Endothelial cell (in vitro differentiated cells): ENCODE measurements around the gene TKFC. TPM values are rescaled to one million over a fixed set of nuclear protein-coding genes. Genes with fewer than 3 reads are reported as not detected.

Experiments
- DNase-seq: peaks from one replicate; pipeline ENCODE4 v3.0.0; 2021; ENCODE audit warnings: low spot score
- H3K27ac Mint-ChIP-seq: one replicate; pipeline ENCODE4 v1.8.0; 2021; ENCODE audit warnings: mixed read lengths, inconsistent platforms; ENCODE audit not compliant: unreplicated experiment
- H3K27me3 Mint-ChIP-seq: one replicate; pipeline ENCODE4 v1.8.0; 2021; ENCODE audit warnings: mild to moderate bottlenecking, moderate library complexity, mixed read lengths, inconsistent platforms; ENCODE audit not compliant: unreplicated experiment
- H3K36me3 Mint-ChIP-seq: one replicate; pipeline ENCODE4 v1.8.0; 2021; ENCODE audit warnings: mild to moderate bottlenecking, low read depth, mixed read lengths, inconsistent platforms; ENCODE audit not compliant: unreplicated experiment
- H3K4me1 Mint-ChIP-seq: one replicate; pipeline ENCODE4 v1.8.0; 2021; ENCODE audit warnings: mild to moderate bottlenecking, mixed read lengths, inconsistent platforms; ENCODE audit not compliant: unreplicated experiment
- H3K4me3 Mint-ChIP-seq: one replicate; pipeline ENCODE4 v1.8.0; 2021; ENCODE audit warnings: mild to moderate bottlenecking, mixed read lengths, inconsistent platforms; ENCODE audit not compliant: unreplicated experiment
- H3K9me3 Mint-ChIP-seq: one replicate; pipeline ENCODE4 v1.8.0; 2021; ENCODE audit warnings: mixed read lengths, inconsistent platforms; ENCODE audit not compliant: unreplicated experiment
- CTCF ChIP-seq: fragments of 200-600 bp; sonication (generic); IDR thresholded peaks from one replicate; pipeline ENCODE4 v1.5.0; 2021; ENCODE audit warnings: antibody characterized with exemption; ENCODE audit not compliant: unreplicated experiment
- long read RNA-seq: library from polyadenylated mRNA; unstranded; transcript quantifications from one replicate; pipeline ENCODE4 v2.0.0, GENCODE V29; 2020; ENCODE audit not compliant: unreplicated experiment
- total RNA-seq: library from RNA; stranded (reverse); fragmentation: NEBNext Ultra II Directional; extraction: Animal tissue kit (Norgen Biotek cat#: 25700); gene quantifications from one replicate; pipeline ENCODE4 v1.2.1, GENCODE V29; 2021; ENCODE audit not compliant: unreplicated experiment

TKFC gene, protein sequence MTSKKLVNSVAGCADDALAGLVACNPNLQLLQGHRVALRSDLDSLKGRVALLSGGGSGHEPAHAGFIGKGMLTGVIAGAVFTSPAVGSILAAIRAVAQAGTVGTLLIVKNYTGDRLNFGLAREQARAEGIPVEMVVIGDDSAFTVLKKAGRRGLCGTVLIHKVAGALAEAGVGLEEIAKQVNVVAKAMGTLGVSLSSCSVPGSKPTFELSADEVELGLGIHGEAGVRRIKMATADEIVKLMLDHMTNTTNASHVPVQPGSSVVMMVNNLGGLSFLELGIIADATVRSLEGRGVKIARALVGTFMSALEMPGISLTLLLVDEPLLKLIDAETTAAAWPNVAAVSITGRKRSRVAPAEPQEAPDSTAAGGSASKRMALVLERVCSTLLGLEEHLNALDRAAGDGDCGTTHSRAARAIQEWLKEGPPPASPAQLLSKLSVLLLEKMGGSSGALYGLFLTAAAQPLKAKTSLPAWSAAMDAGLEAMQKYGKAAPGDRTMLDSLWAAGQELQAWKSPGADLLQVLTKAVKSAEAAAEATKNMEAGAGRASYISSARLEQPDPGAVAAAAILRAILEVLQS
- 53.1 TPM for total RNA-seq
- long read RNA-seq, full-length matches to known transcripts = 11 of 17 reads
- long read RNA-seq, partial matches to known transcripts = 3 of 17 reads
- long read RNA-seq, other reads (novel, unspliced or antisense) = 3 of 17 reads

DNA sequence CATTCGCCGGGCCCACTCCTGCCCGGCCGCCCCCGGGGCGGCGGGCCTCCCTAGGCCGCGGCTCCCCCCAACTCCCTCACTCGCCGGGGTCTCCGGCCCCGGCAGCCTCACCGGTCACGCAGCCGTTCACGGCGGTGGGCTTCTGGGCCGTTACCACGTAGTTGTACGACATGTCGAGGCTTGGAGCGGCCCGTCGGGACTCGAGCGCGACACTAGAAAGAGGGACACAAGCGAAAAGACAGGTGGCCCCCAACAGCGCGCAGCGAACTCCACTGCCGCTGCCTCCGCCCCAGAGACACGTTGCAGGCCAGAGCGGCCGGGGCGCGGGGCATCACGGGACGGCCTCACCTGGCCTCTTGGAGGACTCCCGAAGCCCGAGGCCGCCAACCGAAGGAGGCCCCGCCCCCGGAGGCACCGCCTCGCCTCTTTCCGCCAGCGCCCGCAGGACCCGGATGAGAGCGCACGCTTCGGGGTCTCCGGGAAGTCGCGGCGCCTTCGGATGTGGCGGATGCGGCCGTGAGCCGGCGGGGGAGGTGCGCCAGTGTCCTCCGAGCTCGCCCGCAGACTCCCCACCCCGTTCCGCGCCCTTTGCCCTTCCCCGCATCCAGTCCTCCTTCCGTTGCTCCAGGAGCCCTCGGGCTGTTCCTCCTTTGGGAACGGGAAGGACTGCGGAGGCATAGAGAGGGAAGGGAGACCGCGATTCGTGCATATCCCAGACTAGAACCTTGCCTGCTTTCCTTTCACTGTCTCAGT, at the start of gene TKFC, which contains the start of gene DDB1:
TKFC (plus strand) TSS at position 432 of the 753 bp plus-strand sequence. CDS start 1,501 bp downstream, outside the sequence.
DDB1 (minus strand) TSS at position 309 of the 753 bp plus-strand sequence; CDS start at position 172, 137 bp downstream.
- Mint-ChIP-seq H3K36me3 (peaks cover 13% of the 10 kb centered on the region), H3K4me3 (peak within 1 kb of the TSS; percentile 98), H3K27ac (peak within 1 kb of the TSS; percentile 95)

GRCh38 chr11:61283613-61284012, 49.4 kb upstream of the TKFC start:
- DNase-seq = no peak

More for the DNA sequence above, at the start of gene TKFC, which contains the start of gene DDB1:
- Mint-ChIP-seq H3K4me1 (peaks cover 21% of the 10 kb centered on the region), H3K9me3 (no peaks in the 10 kb centered on the region), H3K27me3 (peaks cover 4% of the 10 kb centered on the region)
- TF ChIP-seq CTCF = no peak
- DNase-seq = peak; percentile 97

DNA sequence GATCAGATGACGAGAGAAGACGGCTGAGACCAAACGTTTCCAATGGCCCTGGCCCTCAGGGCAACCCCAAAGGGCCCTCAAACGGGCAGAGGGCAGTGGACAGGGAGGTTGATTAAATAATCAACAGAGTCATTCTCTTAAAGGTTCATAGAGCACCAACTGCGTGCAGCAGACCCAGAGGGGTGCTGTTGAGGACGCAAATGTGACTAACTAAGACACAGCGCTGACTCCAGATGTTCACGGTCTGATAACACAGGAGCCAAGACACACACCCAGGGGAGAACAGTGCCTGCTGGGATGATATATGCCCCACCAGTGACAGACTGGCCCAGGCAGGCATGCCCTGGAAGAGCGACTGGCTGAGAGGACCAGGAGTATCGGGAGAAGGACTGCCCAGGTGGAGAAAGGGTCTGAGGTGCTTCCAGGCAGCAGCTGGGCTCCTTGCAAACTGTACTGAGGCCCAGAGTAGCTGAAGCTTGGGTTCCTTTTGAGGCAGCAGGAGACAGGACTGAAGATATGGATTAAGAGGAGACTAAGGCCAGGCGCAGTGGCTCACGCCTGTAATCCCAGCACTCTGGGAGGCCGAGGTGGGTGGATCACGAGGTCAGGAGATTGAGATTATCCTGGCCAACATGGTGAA, 45.6 kb upstream of the TKFC start:
- H3K27ac Mint-ChIP-seq = peak overlapping the region; percentile 74
- no peaks in the 10 kb centered on the region for H3K9me3 Mint-ChIP-seq
- no peak for TF ChIP-seq CTCF
- peaks cover 13% of the 10 kb centered on the region for H3K4me1 Mint-ChIP-seq
- H3K27me3 Mint-ChIP-seq = peaks cover 9% of the 10 kb centered on the region
- no peak for DNase-seq
- H3K4me3 Mint-ChIP-seq = peak overlapping the region; percentile 44
- peaks cover 49% of the 10 kb centered on the region for H3K36me3 Mint-ChIP-seq

More at GRCh38 chr11:61283613-61284012, 49.4 kb upstream of the TKFC start:
- H3K27ac Mint-ChIP-seq = no peak overlapping the region
- peaks cover 5% of the 10 kb centered on the region for H3K27me3 Mint-ChIP-seq
- peaks cover 61% of the 10 kb centered on the region for H3K36me3 Mint-ChIP-seq
- no peak overlapping the region for H3K4me3 Mint-ChIP-seq
- H3K9me3 Mint-ChIP-seq = no peaks in the 10 kb centered on the region
- peaks cover 9% of the 10 kb centered on the region for H3K4me1 Mint-ChIP-seq
- TF ChIP-seq CTCF = no peak

GRCh38 chr11:61290905-61291690, 41.9 kb upstream of the TKFC start:
- TF ChIP-seq CTCF = no peak
- Mint-ChIP-seq H3K9me3 (no peaks in the 10 kb centered on the region), H3K4me1 (peaks cover 28% of the 10 kb centered on the region)

More at GRCh38 chr11:61290905-61291690, 41.9 kb upstream of the TKFC start:
- H3K4me3 Mint-ChIP-seq = no peak overlapping the region
- no peak overlapping the region for H3K27ac Mint-ChIP-seq
- DNase-seq = no peak
- H3K36me3 Mint-ChIP-seq = peaks cover 23% of the 10 kb centered on the region
- H3K27me3 Mint-ChIP-seq = peaks cover 19% of the 10 kb centered on the region
